C4-2B (cell line): ENCODE results near the gene FOXO6.

Experiments used
- ZFX ChIP-seq: fragments of 450-650 bp; IDR thresholded peaks from 2 replicates; pipeline ENCODE4 v1.6.1; 2017
- TF ChIP-seq, protein P1 (sequence below): fragments of 450-650 bp; conservative IDR thresholded peaks from 2 replicates; pipeline ENCODE4 v1.5.1; 2017; ENCODE audit warnings: mild to moderate bottlenecking

GRCh38 chr1:41431490-41432350 lies 70.5 kb downstream of the FOXO6 start:
- TF ChIP-seq, protein P1, sequence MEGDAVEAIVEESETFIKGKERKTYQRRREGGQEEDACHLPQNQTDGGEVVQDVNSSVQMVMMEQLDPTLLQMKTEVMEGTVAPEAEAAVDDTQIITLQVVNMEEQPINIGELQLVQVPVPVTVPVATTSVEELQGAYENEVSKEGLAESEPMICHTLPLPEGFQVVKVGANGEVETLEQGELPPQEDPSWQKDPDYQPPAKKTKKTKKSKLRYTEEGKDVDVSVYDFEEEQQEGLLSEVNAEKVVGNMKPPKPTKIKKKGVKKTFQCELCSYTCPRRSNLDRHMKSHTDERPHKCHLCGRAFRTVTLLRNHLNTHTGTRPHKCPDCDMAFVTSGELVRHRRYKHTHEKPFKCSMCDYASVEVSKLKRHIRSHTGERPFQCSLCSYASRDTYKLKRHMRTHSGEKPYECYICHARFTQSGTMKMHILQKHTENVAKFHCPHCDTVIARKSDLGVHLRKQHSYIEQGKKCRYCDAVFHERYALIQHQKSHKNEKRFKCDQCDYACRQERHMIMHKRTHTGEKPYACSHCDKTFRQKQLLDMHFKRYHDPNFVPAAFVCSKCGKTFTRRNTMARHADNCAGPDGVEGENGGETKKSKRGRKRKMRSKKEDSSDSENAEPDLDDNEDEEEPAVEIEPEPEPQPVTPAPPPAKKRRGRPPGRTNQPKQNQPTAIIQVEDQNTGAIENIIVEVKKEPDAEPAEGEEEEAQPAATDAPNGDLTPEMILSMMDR, result no peak
- no peak for TF ChIP-seq ZFX
